H54 (cell line): Measurements from ENCODE around the gene EIF4EBP2.

Experiments
- DNase-seq: peaks from one replicate; pipeline ENCODE4 v3.0.0; 2011; ENCODE audit warnings: low spot score, mixed read lengths; ENCODE audit not compliant: insufficient read length
- FAIRE-seq: peaks from 3 replicates; lab custom pipeline; 2011; peaks lifted over from hg19 to GRCh38; lab: Jason Lieb, UNC
- POLR2A ChIP-seq: IDR thresholded peaks from 2 replicates; pipeline ENCODE4 v1.6.1; 2011; ENCODE audit warnings: low read depth, mild to moderate bottlenecking, low read length

EIF4EBP2 gene

DNA sequence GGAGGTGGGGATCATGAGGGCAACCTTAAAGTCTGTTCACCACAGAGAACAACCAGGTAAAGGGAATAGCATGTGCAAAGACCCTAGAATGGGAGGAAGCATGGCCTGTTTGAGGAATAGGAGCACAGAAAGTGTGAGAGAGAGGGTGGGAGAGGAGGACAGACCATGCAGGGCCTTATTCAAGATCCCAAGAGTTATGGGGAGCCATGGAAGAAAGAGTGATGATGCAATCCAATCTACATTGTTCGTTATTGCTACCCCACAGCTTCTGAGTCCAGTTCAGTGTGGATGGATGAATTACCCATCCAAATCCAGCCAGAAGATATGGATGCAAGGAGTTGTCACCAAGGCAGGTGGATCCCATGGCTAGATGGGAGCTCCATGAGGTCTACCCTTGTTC is 7.8 kb upstream of the EIF4EBP2 start:
- no peak for FAIRE-seq
- DNase-seq: no peak
- no peak for TF ChIP-seq POLR2A

DNA sequence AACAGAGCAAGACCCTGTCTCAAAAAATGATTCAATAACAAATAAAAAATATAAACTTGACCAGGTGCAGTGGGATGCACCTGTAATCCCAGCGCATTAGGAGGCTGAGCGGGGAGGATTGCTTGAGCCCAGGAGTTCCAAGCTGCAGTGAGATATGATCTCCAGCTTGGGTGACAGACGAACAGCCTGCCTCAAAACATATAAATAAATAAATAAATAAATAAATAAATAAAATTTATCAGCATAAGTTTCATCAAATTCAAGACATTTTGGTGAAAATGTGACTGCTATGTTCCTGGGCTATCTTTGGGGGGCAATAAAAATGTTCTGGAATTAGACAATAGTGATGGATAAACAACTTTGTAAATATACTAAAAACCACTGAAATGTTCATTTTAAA is 4.8 kb upstream of the EIF4EBP2 start:
- FAIRE-seq: no peak
- no peak for TF ChIP-seq POLR2A
- DNase-seq: no peak

DNA sequence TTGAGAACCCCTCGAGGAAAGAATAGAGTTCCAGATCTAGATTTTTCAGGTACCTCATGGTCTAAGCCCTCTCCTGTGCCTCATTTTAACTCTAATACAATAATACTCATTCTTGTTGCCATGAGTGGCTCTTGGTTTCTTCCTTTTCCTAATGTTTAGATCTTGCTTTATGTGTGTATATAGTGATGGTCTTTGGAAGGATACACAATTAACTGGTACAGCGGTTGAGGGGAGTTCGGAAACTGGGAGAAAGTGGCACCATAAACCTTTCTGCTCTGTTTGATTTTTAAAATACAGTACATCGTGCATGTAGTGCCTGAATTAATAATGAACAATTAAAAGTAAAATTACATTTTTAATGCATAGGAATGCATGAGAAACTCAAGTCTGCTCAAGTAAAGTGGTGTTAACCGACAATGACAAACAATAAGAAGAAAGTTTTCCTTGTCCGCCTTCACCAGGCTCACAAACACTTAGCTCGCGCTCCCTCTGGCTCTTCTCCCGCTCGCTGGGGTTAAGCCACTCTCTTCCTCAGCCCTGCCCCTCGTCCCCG is 386 bp upstream of the EIF4EBP2 start:
- no peak for DNase-seq
- TF ChIP-seq POLR2A: no peak
- FAIRE-seq: no peak

DNA sequence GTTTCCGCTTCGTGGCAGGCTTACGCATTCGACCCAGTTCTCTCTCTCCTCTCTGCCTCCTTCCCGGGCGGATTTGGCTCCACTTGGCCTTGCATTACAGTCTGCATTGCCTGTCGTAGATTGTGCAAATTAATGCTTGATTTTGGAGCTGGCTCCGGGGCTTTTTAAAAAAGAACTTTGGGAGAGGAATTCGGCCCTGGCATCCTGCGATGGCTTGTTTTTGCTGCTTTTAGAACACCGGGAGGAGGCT is 767 bp downstream of the EIF4EBP2 start:
- FAIRE-seq: no peak
- TF ChIP-seq POLR2A: no peak
- no peak for DNase-seq

DNA sequence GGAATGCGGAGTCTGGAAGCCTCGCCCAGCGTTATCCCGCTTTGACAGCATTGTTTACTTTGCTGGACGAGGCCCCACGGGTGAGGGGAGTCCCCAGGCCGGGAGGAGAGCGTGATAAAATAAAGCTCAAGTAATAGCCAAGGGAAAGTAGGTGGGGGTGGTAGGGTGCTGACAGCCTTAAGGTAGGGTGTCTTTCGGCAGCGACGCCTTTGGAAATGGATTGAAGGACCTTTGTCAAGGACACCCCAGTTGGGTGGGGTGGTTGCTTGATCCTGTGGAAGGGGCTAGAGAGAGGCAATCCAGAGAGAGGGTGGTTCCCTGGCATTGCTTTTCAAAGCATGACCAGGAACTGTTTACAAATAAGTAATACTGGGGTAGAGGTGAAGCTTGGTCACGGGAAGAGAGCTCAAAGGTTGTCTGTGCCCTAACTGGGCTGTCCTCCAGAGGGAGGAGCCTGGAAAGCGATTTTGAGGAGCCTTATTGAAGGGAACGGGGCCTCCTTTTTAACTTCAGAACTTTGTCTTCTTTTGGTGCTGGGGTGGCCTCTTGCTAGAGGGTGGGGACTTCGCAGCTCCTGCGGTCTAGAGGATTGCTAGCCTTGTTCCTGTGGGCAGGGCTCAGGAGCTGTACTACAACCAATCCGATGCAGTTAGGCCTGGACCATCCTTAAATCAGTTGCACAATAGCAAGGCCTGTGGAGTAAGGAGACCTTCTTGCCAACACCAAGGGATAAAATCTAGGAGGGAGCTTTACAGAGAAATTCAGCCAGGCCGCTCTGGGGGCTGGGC is 1.3 kb downstream of the EIF4EBP2 start:
- no peak for TF ChIP-seq POLR2A
- DNase-seq (peak; percentile 61), FAIRE-seq (peak; percentile 98)

DNA sequence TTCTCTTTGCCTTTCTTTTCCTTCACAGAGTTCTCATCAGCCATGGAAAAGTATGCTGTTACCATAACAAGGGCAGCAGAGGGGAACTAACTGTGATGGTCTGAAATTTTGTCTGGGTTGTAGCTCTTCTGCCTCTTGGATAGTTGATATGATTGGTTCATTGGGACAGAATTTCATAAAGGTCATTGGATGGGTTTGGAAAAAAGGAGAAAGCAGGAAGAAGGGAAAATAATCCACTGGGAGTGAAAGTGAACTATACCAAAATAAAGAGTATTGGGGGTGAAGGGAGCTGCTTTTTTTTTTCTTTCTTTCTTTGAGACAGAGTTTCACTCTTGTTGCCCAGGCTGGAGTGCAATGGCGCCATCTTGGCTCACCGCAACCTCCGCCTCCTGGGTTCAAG is 5.8 kb downstream of the EIF4EBP2 start:
- no peak for TF ChIP-seq POLR2A
- DNase-seq (no peak), FAIRE-seq (no peak)

DNA sequence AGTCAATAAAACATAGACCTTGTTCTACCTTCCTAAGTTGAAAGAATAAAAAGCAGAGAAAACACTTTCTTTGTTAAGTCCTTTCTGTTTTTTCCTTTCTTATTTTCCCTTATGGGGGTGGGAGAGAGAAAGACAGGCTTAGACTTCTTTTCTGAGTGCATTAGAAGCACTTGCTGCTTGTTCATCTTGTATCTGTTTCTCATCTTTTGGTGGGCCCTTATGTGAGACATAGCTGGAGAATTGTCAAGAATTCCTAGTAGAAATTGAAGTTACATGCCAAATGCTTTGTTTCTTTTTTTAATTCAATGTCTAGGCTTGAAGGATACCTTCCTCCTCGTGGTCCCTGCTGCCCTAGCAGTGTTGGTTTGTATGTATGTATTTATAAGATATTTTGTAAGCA is 6.7 kb downstream of the EIF4EBP2 start:
- no peak for TF ChIP-seq POLR2A
- DNase-seq (no peak), FAIRE-seq (peak; percentile 6)

DNA sequence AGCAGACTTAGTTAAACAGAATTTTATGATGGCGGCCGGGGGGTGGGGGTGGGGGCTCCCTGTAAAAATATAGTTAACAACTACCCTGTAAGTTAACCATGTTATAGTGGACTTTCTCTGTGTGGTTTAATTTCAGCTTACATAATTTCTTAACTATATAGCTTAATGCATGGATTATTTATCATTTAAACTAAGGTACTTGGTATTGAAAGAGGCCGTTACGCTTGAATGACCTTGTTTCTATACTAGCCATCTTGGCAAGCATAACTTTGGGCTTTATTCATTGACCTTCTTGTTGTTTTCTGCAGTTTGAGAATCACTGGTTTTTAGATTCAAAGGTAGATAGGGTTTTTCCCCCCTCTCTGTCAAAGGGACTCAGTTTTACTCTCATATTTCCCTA is 8.4 kb downstream of the EIF4EBP2 start:
- no peak for DNase-seq
- no peak for FAIRE-seq
- TF ChIP-seq POLR2A: no peak

DNA sequence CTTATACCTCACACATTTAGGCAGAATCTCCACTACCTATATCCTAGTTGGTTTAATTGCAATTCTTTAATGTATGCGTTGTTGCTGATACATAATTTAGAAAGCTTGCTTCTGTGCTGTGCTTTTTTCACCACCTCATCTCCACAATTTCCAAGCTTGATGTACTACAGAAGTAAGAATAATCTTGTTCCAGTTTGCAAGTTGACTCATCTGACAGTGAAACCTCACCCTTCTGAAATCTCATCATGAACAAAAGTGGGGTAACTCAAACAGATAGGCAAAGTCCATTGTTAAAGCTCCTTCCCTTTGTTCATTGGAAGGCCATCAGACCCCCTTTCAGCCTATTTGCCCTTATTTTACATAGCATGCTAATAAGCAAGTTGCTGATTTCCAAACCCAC is 13.6 kb downstream of the EIF4EBP2 start:
- DNase-seq: no peak
- FAIRE-seq: peak; percentile 62
- TF ChIP-seq POLR2A: no peak

DNA sequence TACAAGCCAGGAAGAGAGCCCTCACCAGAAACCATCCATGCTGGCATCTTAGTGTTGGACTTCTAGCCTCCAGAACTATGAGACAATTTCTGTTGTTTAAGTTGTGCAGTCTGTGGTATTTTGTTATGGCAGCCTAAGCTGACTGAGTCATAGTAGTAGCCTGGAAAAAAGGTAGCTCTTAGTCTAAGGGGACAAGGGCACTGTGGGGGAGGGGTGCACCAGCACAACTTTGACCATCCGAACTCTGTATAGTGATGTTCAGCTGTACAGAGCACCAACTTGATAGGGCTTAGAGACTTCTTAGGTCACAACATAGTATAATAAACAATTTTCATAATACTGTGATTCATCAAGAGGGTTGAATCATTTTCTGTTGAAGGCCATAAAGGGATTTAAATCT is 14.3 kb downstream of the EIF4EBP2 start:
- TF ChIP-seq POLR2A: no peak
- no peak for DNase-seq
- FAIRE-seq: peak; percentile 86

DNA sequence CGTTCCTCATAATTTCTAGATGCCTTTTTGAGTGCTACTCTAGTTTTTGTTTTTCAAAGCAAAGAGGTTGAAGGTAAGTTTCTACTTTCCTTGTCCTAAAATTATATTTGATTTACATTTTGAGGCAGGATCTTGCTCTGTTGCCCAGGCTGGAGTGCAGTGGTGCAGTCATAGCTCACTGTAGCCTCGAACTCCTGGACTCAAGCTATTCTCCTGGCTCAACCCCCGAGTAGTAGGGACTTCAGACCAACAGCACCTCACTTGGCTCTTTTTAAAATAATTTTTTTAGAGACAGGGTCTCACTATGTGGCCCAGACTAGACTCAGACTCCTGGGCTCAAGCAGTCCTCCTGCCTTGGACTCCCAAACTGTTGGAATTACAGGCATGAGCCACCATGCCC is 14.8 kb downstream of the EIF4EBP2 start:
- no peak for DNase-seq
- TF ChIP-seq POLR2A: no peak
- FAIRE-seq: no peak

DNA sequence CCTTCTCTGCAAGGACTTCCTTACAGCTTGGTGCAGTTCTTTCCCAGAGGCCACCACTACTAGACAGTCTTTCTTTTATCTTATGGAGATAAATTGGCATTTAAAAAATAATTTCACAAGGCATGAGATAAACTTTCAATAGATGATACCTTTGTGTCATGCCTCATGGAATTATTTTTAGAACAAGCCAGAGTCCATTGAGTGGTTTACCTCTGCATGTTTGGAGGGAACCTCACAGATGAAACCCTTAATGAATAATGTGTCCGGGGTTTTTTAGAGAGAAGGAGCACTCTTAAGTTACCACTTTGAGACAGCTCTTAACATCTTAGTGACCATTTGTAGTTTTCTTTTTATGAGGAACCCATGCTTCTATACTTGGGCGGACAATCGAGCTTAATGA is 20.4 kb downstream of the EIF4EBP2 start:
- no peak for TF ChIP-seq POLR2A

DNA sequence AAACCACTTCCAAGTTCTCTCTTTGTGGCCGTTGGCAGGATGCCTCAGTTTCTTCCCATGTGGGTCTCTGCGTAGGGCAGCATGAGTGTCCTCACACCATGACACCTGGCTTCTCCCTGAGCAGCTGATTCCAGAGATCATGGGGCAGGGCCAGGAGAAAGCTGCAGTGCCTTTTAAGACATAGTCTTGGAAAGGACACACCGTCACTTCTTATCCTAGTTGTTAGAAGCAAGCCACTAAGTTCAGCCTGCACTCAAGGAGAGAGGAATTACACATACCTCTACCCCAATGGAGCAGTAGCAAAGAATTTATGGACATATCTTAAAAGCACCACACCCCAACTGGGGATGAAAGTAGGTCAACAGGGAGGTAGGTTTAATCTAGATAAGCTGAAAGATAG is 21.2 kb downstream of the EIF4EBP2 start:
- FAIRE-seq (no peak), DNase-seq (no peak)
- TF ChIP-seq POLR2A: no peak

More for the DNA sequence above, 20.4 kb downstream of the EIF4EBP2 start:
- DNase-seq: no peak
- FAIRE-seq: no peak

DNA sequence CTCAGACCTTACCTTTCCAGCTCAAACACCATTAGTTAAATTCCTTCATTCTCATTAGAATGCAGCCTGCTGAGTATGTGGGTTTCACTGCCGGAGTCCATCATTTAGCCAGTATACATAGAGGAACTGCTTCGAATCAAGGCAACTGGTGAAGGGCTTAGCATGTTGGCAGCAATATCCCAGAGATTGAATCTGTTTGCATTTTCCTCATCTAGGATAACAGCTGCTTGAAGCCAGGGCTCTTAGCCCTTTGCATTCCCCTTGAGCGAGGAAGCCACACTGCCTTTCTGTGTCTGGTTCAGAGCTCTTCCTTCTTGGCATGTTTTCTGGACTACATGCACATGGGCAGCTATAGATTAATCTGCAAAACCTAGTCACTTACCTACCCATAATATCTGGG is 22.9 kb downstream of the EIF4EBP2 start:
- no peak for FAIRE-seq
- no peak for DNase-seq
- TF ChIP-seq POLR2A: no peak
